IPS-20b (cell line): ENCODE results near the gene IGF2R.
"Not testable (repeated sequence)": the region's sequence is repeated elsewhere in the genome, so short reads cannot be mapped to it uniquely, and the experiment has no call there.

Experiments
- H3K27ac ChIP-seq: one replicate; pipeline ENCODE4 v1.5.1; 2013; ENCODE audit warnings: low read length
- H3K27me3 ChIP-seq: 2 replicates; pipeline ENCODE4 v1.6.1; 2013; ENCODE audit warnings: mild to moderate bottlenecking, low read length, inconsistent platforms; ENCODE audit not compliant: insufficient read depth
- H3K36me3 ChIP-seq: 2 replicates; pipeline ENCODE4 v1.6.1; 2013; ENCODE audit warnings: low read depth, mild to moderate bottlenecking, inconsistent platforms, low read length, moderate library complexity; ENCODE audit not compliant: insufficient read depth
- H3K4me1 ChIP-seq: 2 replicates; pipeline ENCODE4 v1.6.1; 2013; ENCODE audit warnings: mild to moderate bottlenecking, control low read depth, inconsistent platforms, low read length, moderate library complexity; ENCODE audit not compliant: insufficient read depth
- H3K4me3 ChIP-seq: 2 replicates; pipeline ENCODE4 v1.5.1; 2013; ENCODE audit warnings: mild to moderate bottlenecking, low read length, inconsistent platforms
- H3K9ac ChIP-seq: 2 replicates; pipeline ENCODE4 v1.6.1; 2013; ENCODE audit warnings: low read depth, mild to moderate bottlenecking, inconsistent platforms, low read length, moderate library complexity
- H3K9me3 ChIP-seq: 2 replicates; pipeline ENCODE4 v1.6.1; 2013; ENCODE audit warnings: mild to moderate bottlenecking, low read depth, low read length, inconsistent platforms; ENCODE audit not compliant: insufficient read depth

Gene IGF2R

GRCh38 chr6:160116411-160116810, 147.5 kb downstream of the IGF2R start:
- H3K9ac ChIP-seq: no peak overlapping the region
- peaks cover 10% of the 10 kb centered on the region for H3K9me3 ChIP-seq
- H3K4me1 ChIP-seq: peaks cover 3% of the 10 kb centered on the region; the same call in 1 of the 2 replicates
- H3K27me3 ChIP-seq: no peaks in the 10 kb centered on the region
- H3K4me3 ChIP-seq: no peak overlapping the region
- no peak overlapping the region for H3K27ac ChIP-seq
- H3K36me3 ChIP-seq: no peaks in the 10 kb centered on the region

DNA sequence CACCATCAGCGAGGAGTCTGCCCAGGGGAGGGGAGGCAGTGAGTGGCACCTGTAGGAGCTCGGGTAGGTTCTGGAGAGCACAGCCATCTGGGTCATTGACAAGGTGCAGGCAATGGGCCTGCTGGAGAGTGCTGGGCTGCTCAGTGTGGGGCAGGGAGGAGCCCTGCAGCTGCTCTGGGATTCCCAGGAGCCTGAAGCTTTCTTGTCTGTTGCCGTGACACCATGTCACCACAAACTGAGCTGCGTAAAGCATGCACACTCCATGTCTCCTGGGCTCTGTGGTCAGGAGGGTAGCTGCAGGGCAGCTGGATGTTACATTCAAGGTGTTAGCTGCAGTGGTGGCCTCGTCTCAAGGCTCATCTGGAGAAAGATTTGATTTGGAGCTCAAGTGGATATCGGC, 148.3 kb downstream of the IGF2R start:
- Histone ChIP-seq H3K4me3 (no peak overlapping the region), H3K27me3 (no peaks in the 10 kb centered on the region), H3K4me1 (no peaks in the 10 kb centered on the region), H3K36me3 (no peaks in the 10 kb centered on the region), H3K9me3 (peaks cover 10% of the 10 kb centered on the region), H3K27ac (no peak overlapping the region), H3K9ac (no peak overlapping the region)

DNA sequence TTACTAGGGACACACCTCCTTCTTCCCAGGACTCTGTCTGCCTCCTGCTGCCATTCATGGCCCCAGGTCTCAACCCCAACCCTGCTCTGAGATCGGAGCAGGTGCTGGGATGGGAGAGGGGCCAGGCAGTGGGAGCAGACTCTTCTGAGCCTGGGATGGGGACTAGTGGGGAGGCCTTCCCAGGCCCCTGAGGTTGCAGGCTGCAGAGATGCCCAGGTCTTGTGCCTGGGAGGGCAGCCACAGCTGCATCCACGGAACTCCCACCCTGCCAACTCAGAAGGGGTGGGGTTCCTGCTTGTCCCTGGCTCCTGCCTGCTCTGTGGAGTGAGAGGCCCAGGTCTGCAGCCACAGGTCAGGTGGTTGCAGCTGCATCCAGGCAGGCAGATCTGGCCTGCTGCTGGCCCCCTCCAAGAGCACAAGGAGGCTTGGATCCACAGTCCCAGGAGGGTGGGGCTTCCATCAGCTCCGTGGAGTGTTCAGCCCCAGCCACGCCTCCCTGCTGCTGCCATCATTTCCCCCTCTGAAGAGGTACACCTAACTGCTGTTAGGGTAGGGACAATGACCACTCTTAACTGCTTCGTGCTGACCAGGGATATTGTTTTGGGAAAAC, 149.8 kb downstream of the IGF2R start:
- Histone ChIP-seq H3K27me3 (no peaks in the 10 kb centered on the region), H3K9me3 (peaks cover 10% of the 10 kb centered on the region), H3K27ac (no peak overlapping the region), H3K36me3 (no peaks in the 10 kb centered on the region), H3K4me3 (no peak overlapping the region), H3K4me1 (no peaks in the 10 kb centered on the region), H3K9ac (no peak overlapping the region)

DNA sequence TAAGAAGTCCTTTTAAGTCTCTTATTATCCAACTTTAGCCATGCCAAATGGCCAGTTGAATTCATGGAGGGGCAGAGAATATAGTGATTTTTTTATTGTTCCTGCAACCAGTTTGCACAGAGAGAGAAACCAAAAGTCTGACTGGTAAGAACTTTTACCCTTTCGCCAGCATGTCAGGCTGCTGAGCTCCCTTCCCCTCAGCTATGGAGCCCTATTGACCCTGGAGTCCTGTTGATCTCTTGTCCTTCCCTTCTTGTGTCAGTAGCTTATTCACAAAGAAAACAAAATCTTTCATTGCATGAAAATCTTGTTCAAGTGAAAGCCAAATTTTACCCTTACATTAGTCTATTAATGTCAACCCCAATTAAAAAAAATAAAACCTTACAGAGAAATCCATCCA, 151.2 kb downstream of the IGF2R start:
- no peaks in the 10 kb centered on the region for H3K36me3 ChIP-seq
- no peak overlapping the region for H3K9ac ChIP-seq
- H3K4me1 ChIP-seq: no peaks in the 10 kb centered on the region
- peaks cover 10% of the 10 kb centered on the region for H3K9me3 ChIP-seq
- H3K27ac ChIP-seq: no peak overlapping the region
- no peak overlapping the region for H3K4me3 ChIP-seq
- H3K27me3 ChIP-seq: no peaks in the 10 kb centered on the region

DNA sequence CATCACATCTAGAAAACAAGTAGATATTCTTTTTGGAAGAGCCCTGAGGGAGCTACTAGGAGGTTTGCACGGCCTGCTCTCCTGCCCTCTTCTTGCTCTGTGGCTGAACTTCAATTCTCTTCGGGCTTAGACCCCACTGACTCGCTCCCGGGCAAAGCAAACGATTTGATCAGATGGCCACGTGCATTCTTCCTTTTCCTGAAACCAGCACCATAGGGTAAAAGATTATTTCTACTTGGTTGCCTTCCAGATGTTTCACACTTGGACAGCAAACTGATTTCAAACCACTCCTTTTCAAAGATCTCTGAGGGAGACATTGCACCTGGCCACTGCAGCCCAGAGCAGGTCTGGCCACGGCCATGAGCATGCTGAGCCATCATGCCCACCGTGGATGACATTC, 152.7 kb downstream of the IGF2R start, which contains the start of gene SLC22A1:
SLC22A1 (plus strand) TSS at position 258 of the 400 bp plus-strand sequence; CDS start at position 379, 121 bp downstream.
- H3K9ac ChIP-seq: no peak within 1 kb of the TSS
- no peak within 1 kb of the TSS for H3K4me3 ChIP-seq
- H3K27ac ChIP-seq: no peak within 1 kb of the TSS
- no peaks in the 10 kb centered on the region for H3K4me1 ChIP-seq
- no peaks in the 10 kb centered on the region for H3K36me3 ChIP-seq
- H3K9me3 ChIP-seq: peaks cover 10% of the 10 kb centered on the region
- H3K27me3 ChIP-seq: no peaks in the 10 kb centered on the region

- H3K4me1 ChIP-seq: no peaks in the 10 kb centered on the region
- H3K9ac ChIP-seq: no peak overlapping the region
- no peak overlapping the region for H3K27ac ChIP-seq
- peaks cover 10% of the 10 kb centered on the region for H3K9me3 ChIP-seq
- no peaks in the 10 kb centered on the region for H3K36me3 ChIP-seq
- H3K27me3 ChIP-seq: no peaks in the 10 kb centered on the region
- H3K4me3 ChIP-seq: no peak overlapping the region
These were observed 153.1 kb downstream of the IGF2R start for GRCh38 chr6:160121981-160122380.

DNA sequence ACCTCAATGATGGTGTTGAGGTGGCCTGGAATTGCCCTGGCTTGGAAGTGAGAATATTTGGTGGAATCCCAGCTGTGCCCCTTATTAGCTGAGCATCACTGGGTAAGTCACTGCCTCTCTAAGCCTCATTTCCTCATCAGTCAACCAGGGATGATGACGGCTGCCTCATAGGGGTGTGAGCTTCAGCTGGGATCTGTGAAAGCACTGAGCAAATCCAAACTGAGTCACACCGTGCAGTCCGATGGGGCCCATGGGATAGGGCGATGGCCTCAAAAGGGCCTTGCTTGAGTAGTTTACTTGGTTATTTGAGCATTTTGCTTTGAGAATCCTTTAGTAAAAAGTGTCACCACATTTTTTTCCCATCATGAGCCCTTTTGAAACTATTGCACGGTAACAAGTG, 153.9 kb downstream of the IGF2R start:
- Histone ChIP-seq H3K4me3 (no peak overlapping the region), H3K36me3 (no peaks in the 10 kb centered on the region), H3K4me1 (no peaks in the 10 kb centered on the region), H3K27ac (no peak overlapping the region), H3K9me3 (peaks cover 7% of the 10 kb centered on the region), H3K9ac (no peak overlapping the region), H3K27me3 (no peaks in the 10 kb centered on the region)

DNA sequence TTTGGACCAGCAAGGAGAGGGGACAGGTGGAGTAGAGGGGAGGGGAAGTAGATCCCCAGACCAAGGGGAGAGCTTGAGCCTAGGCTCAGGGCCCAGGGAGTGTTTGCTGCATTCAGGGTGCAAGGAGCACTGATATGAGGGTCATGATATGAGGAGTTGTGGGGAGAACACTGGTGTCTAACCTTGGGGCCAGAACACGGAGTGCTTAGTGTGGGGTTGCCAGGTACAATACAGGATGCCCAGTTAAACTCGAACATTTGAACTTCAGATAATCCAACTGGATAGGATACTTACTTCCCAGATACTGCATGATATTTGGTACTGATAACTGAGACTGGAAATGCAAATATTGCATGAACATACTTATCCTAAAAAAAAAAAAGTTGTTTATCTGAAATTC, 155.1 kb downstream of the IGF2R start:
- Histone ChIP-seq H3K27ac (no peak overlapping the region), H3K36me3 (no peaks in the 10 kb centered on the region), H3K9me3 (no peaks in the 10 kb centered on the region), H3K4me1 (no peaks in the 10 kb centered on the region), H3K9ac (no peak overlapping the region), H3K27me3 (no peaks in the 10 kb centered on the region), H3K4me3 (no peak overlapping the region)

- H3K27me3 ChIP-seq: no peaks in the 10 kb centered on the region
- no peaks in the 10 kb centered on the region for H3K9me3 ChIP-seq
- no peaks in the 10 kb centered on the region for H3K36me3 ChIP-seq
- H3K4me3 ChIP-seq: no peak overlapping the region
- H3K4me1 ChIP-seq: no peaks in the 10 kb centered on the region
- no peak overlapping the region for H3K9ac ChIP-seq
- H3K27ac ChIP-seq: no peak overlapping the region
These were observed 155.7 kb downstream of the IGF2R start for GRCh38 chr6:160124605-160125004.

GRCh38 chr6:160125105-160125504, 156.2 kb downstream of the IGF2R start:
- H3K27ac ChIP-seq, H3K27me3 ChIP-seq, H3K4me3 ChIP-seq, H3K36me3 ChIP-seq, H3K9me3 ChIP-seq, H3K4me1 ChIP-seq, H3K9ac ChIP-seq: not testable (repeated sequence)

GRCh38 chr6:160127270-160128124, 158.6 kb downstream of the IGF2R start:
- H3K9ac ChIP-seq: no peak overlapping the region
- H3K27me3 ChIP-seq: peaks cover 4% of the 10 kb centered on the region; the same call in 1 of the 2 replicates
- H3K36me3 ChIP-seq: no peaks in the 10 kb centered on the region
- H3K4me3 ChIP-seq: no peak overlapping the region
- H3K27ac ChIP-seq: no peak overlapping the region
- no peaks in the 10 kb centered on the region for H3K9me3 ChIP-seq
- peaks cover 7% of the 10 kb centered on the region; the same call in 1 of the 2 replicates for H3K4me1 ChIP-seq

DNA sequence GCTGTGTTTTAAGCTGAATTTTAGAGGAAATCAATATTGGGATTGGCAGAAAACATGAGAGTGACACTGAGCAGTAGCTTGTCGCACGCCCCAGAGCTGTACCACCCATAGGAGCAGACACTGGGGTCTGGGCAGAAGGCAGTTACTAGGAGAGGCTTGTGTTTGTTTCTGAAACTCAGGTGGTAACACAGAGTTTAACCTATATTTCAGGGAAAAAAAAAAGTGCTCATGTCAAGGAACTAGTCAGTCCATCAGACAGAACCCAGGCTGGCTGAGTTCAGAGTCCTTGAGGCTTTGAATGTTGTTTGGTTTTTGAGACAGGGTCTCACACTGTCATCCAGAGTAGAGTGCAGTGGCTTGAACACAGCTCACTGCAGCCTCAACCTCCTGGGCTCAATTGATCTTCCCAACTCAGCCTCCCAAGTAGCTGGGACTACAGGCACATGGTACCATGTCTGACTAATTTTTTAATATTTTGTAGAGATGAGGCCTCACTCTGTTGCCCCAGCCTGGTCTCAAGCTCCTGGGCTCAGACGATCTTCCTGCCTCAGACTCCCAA, 159.3 kb downstream of the IGF2R start:
- no peaks in the 10 kb centered on the region for H3K9me3 ChIP-seq
- H3K36me3 ChIP-seq: no peaks in the 10 kb centered on the region
- peaks cover 5% of the 10 kb centered on the region for H3K27me3 ChIP-seq
- no peak overlapping the region for H3K9ac ChIP-seq
- H3K27ac ChIP-seq: no peak overlapping the region
- no peak overlapping the region for H3K4me3 ChIP-seq
- peaks cover 14% of the 10 kb centered on the region; the same call in 1 of the 2 replicates for H3K4me1 ChIP-seq
